GM18909 (cell line): ENCODE results near the gene SPP1.
"Not testable (repeated sequence)": the region's sequence is repeated elsewhere in the genome, so short reads cannot be mapped to it uniquely, and the experiment has no call there.

ENCODE experiments used
- ATAC-seq: cut with Tn5 transposase; IDR thresholded peaks from one replicate; pipeline ENCODE4 v1.9.1; 2021; ENCODE audit warnings: mild to moderate bottlenecking; ENCODE audit not compliant: unreplicated experiment, poor library complexity

The SPP1 gene

GRCh38 chr4:88017516-88018297, 42.2 kb downstream of the SPP1 start:
- no peak for ATAC-seq

GRCh38 chr4:88018466-88018865, 43.0 kb downstream of the SPP1 start:
- ATAC-seq: no peak

GRCh38 chr4:88021824-88022223, 46.3 kb downstream of the SPP1 start:
- no peak for ATAC-seq

GRCh38 chr4:88022289-88022688, 46.8 kb downstream of the SPP1 start:
- no peak for ATAC-seq

- ATAC-seq: not testable (repeated sequence)
Observed at GRCh38 chr4:88025868-88026661, 50.6 kb downstream of the SPP1 start.

- no peak for ATAC-seq
Observed at GRCh38 chr4:88027611-88028608, 52.4 kb downstream of the SPP1 start.

GRCh38 chr4:88028946-88029345, 53.4 kb downstream of the SPP1 start:
- no peak for ATAC-seq

GRCh38 chr4:88029556-88029955, 54.0 kb downstream of the SPP1 start:
- no peak for ATAC-seq

GRCh38 chr4:88030565-88031310, 55.2 kb downstream of the SPP1 start:
- no peak for ATAC-seq
